HL-60 (cell line): ENCODE data around the gene CEP295NL.

Experiments used
- DNase-seq, 2 experiments: peaks; one replicate each; pipeline ENCODE4 v3.0.0-alpha.2; 2010 to 2020; ENCODE audit warnings: low read depth in 1 of 2, low spot score in 1 of 2
- H3K27ac ChIP-seq: fragments of 250-450 bp; sonication (Bioruptor Pico); replicated peaks from 2 replicates; pipeline ENCODE4 v1.5.1; 2020; ENCODE audit warnings: mild to moderate bottlenecking, moderate library complexity
- H3K27me3 ChIP-seq: fragments of 250-450 bp; sonication (Bioruptor Pico); 2 replicates; pipeline ENCODE4 v1.5.1; 2021; ENCODE audit warnings: mild to moderate bottlenecking, moderate library complexity; ENCODE audit not compliant: insufficient read depth, poor library complexity, severe bottlenecking
- H3K4me3 ChIP-seq: replicated peaks from 2 replicates; pipeline ENCODE4 v1.5.1; 2011; ENCODE audit warnings: mild to moderate bottlenecking, control low read depth, low read length; ENCODE audit not compliant: insufficient read depth
- GABPA ChIP-seq: IDR thresholded peaks from 2 replicates; pipeline ENCODE4 v1.6.1; 2012; ENCODE audit warnings: low read depth
- POLR2AphosphoS5 ChIP-seq: IDR thresholded peaks from 2 replicates; pipeline ENCODE4 v1.6.1; 2012; ENCODE audit warnings: low read depth
- SPI1 ChIP-seq: IDR thresholded peaks from 2 replicates; pipeline ENCODE4 v1.6.1; 2012; ENCODE audit warnings: low read depth, mild to moderate bottlenecking, borderline replicate concordance
- TF ChIP-seq, protein P1 (sequence below): IDR thresholded peaks from one replicate; pipeline ENCODE4 v1.5.1; 2011; ENCODE audit warnings: low read length, control low read depth, inconsistent platforms; ENCODE audit not compliant: insufficient read depth
- TF ChIP-seq, protein P2 (sequence below): IDR thresholded peaks from 2 replicates; pipeline ENCODE4 v1.6.1; 2012; ENCODE audit warnings: low read depth; ENCODE audit not compliant: insufficient replicate concordance

CEP295NL gene

DNA sequence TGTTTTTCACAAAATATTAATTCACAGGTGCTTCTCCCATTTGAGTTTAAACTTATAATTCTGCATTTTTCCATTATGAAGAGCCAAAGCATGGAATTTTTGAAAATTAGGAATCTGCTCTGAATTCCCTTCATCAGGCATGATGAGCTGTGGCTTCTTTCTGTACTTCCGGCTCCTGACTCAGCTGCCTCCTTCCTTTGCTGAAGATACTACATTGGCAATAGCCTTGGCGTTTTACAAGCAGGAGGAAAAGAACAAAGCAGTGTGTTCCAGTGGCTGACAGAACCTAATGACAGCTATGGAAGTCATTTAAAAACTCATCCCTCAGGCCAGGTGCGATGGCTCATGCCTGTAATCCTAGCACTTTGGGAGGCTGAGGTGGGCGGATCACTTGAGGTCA is 44.0 kb downstream of the CEP295NL start:
- Histone ChIP-seq H3K27me3 (no peaks in the 10 kb centered on the region), H3K27ac (no peak overlapping the region), H3K4me3 (no peak overlapping the region)
- TF ChIP-seq SPI1 (no peak), GABPA (no peak), POLR2AphosphoS5 (no peak)
- TF ChIP-seq, protein P1, sequence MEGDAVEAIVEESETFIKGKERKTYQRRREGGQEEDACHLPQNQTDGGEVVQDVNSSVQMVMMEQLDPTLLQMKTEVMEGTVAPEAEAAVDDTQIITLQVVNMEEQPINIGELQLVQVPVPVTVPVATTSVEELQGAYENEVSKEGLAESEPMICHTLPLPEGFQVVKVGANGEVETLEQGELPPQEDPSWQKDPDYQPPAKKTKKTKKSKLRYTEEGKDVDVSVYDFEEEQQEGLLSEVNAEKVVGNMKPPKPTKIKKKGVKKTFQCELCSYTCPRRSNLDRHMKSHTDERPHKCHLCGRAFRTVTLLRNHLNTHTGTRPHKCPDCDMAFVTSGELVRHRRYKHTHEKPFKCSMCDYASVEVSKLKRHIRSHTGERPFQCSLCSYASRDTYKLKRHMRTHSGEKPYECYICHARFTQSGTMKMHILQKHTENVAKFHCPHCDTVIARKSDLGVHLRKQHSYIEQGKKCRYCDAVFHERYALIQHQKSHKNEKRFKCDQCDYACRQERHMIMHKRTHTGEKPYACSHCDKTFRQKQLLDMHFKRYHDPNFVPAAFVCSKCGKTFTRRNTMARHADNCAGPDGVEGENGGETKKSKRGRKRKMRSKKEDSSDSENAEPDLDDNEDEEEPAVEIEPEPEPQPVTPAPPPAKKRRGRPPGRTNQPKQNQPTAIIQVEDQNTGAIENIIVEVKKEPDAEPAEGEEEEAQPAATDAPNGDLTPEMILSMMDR: no peak
- DNase-seq: no peak

DNA sequence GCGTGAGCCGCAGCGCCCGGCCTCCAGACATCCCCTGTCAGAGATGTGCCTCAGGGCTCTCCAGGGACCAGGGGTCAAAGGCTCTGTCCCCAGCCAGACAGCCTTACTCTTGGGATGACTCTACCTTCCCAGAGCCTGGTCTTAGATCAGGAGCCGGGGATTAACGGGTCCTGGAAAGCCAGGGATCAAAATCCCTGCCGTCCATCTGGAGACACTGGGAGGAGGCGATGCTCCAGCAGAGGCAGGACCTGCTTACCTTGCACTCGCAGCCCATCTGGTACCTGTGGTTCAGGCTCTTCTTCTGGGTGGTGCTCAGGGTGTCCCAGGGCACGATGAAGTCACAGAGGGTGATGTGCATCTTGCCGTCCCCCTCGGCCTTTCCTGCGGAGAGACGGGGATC is 45.7 kb downstream of the CEP295NL start:
- Histone ChIP-seq H3K27me3 (no peaks in the 10 kb centered on the region), H3K4me3 (no peak overlapping the region), H3K27ac (no peak overlapping the region)
- TF ChIP-seq, protein P2, sequence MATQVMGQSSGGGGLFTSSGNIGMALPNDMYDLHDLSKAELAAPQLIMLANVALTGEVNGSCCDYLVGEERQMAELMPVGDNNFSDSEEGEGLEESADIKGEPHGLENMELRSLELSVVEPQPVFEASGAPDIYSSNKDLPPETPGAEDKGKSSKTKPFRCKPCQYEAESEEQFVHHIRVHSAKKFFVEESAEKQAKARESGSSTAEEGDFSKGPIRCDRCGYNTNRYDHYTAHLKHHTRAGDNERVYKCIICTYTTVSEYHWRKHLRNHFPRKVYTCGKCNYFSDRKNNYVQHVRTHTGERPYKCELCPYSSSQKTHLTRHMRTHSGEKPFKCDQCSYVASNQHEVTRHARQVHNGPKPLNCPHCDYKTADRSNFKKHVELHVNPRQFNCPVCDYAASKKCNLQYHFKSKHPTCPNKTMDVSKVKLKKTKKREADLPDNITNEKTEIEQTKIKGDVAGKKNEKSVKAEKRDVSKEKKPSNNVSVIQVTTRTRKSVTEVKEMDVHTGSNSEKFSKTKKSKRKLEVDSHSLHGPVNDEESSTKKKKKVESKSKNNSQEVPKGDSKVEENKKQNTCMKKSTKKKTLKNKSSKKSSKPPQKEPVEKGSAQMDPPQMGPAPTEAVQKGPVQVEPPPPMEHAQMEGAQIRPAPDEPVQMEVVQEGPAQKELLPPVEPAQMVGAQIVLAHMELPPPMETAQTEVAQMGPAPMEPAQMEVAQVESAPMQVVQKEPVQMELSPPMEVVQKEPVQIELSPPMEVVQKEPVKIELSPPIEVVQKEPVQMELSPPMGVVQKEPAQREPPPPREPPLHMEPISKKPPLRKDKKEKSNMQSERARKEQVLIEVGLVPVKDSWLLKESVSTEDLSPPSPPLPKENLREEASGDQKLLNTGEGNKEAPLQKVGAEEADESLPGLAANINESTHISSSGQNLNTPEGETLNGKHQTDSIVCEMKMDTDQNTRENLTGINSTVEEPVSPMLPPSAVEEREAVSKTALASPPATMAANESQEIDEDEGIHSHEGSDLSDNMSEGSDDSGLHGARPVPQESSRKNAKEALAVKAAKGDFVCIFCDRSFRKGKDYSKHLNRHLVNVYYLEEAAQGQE: no peak
- TF ChIP-seq SPI1: no peak
- DNase-seq: no peak

DNA sequence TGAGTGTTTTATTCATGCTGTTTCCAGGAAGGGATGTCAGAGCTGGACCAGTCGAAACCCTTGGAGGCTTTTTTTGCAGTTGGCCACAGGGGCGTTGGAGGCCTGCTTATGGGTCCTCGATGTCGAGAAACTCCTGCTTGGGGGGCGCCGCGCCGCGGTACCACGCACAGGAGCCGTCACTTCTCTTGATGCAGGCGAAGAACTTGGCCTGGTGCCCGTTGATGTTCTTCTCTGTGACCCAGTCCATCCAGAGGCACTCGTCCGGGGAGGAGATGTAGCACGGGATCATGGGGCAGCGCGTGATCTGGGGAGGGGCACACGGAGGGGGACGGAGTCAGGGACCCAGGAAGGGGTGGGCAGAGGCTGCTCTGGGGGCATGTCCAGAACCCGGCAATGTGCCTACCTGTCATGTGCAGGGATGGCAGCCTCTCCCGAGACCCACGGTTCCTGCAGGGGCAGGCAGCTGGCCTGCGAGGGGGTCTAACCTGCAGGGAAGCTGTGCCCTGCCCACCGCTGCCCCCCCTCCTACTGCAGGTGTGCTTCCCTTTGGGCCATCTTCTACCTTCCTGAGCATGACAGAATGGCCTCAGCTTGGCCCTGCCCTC is 47.3 kb downstream of the CEP295NL start:
- H3K27ac ChIP-seq: no peak overlapping the region
- no peak for DNase-seq
- no peak overlapping the region for H3K4me3 ChIP-seq
- H3K27me3 ChIP-seq: no peaks in the 10 kb centered on the region
- TF ChIP-seq SPI1: no peak
- TF ChIP-seq POLR2AphosphoS5: no peak
- no peak for TF ChIP-seq GABPA
- TF ChIP-seq, protein P1: no peak
- TF ChIP-seq, protein P2: no peak

DNA sequence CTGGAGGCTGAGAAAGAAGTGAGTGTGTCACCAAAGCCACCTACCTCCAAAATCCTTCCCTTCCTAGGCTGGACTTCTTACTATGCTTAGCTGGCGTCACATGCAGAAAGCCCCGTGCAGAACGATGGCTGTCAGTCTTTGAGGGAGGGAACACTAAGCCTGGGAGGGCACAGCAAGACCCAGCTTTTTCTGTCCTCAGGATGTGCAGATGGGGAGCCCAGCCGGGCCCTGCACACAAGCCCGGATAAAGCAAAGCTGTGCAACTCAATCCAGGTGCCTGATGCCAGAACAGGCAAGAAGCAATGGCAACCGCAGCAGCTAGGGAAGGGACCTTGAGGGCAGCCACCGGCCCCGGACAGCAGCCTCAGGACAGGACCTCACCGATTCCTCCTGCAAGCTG is 48.5 kb downstream of the CEP295NL start:
- no peak overlapping the region for H3K4me3 ChIP-seq
- TF ChIP-seq POLR2AphosphoS5 (no peak), SPI1 (no peak), GABPA (no peak)
- TF ChIP-seq, protein P1: no peak
- TF ChIP-seq, protein P2: no peak
- DNase-seq: no peak
- no peaks in the 10 kb centered on the region for H3K27me3 ChIP-seq
- H3K27ac ChIP-seq: no peak overlapping the region
